GM12878 (cell line): ENCODE results near the gene PTCRA. TPM values are rescaled to one million over a fixed set of nuclear protein-coding genes. Genes with fewer than 3 reads are reported as not detected.
A peak's percentile ranks its signal among the peaks of the same experiment; 100 is the strongest.

Experiments used
- CHD2 ChIP-seq: IDR thresholded peaks from 2 replicates; pipeline ENCODE4 v1.6.1; 2011; ENCODE audit warnings: low read depth, low read length, improper control_type of control experiment, borderline replicate concordance
- ELK1 ChIP-seq: IDR thresholded peaks from 2 replicates; pipeline ENCODE4 v1.6.1; 2012; ENCODE audit warnings: low read depth, low read length, improper control_type of control experiment
- HCFC1 ChIP-seq: fragments of 150-350 bp; IDR thresholded peaks from 2 replicates; pipeline ENCODE4 v1.6.1; 2014; ENCODE audit warnings: low read length
- JUNB ChIP-seq: IDR thresholded peaks from 2 replicates; pipeline ENCODE4 v1.6.1; 2016; ENCODE audit warnings: antibody characterized with exemption, mild to moderate bottlenecking
- KLF5 ChIP-seq: fragments of 450-650 bp; IDR thresholded peaks from 2 replicates; pipeline ENCODE4 v1.6.1; 2014; ENCODE audit warnings: mild to moderate bottlenecking; ENCODE audit not compliant: partially characterized antibody
- MTA3 ChIP-seq: IDR thresholded peaks from 2 replicates; pipeline ENCODE4 v1.6.1; 2012; ENCODE audit warnings: low read length, inconsistent platforms, borderline replicate concordance
- NFIC ChIP-seq: IDR thresholded peaks from 2 replicates; pipeline ENCODE4 v1.6.1; 2012; ENCODE audit warnings: low read depth, mild to moderate bottlenecking, inconsistent platforms, low read length, moderate library complexity
- POLR2A ChIP-seq: IDR thresholded peaks from 2 replicates; pipeline ENCODE4 v1.6.1; 2011; ENCODE audit warnings: low read depth, mild to moderate bottlenecking, low read length
- POLR2AphosphoS5 ChIP-seq: IDR thresholded peaks from 2 replicates; pipeline ENCODE4 v1.6.1; 2011; ENCODE audit warnings: mild to moderate bottlenecking, low read length, inconsistent platforms
- SMAD5 ChIP-seq: IDR thresholded peaks from 2 replicates; pipeline ENCODE4 v1.6.1; 2016; ENCODE audit warnings: antibody characterized with exemption, low read depth
- USF1 ChIP-seq: IDR thresholded peaks from 2 replicates; pipeline ENCODE4 v1.6.1; 2011; ENCODE audit warnings: borderline replicate concordance, low read depth, mild to moderate bottlenecking, moderate library complexity, mixed read lengths, low read length; ENCODE audit not compliant: insufficient read depth; ENCODE audit errors: extremely low read length
- WRNIP1 ChIP-seq: IDR thresholded peaks from 2 replicates; pipeline ENCODE4 v1.6.1; 2011; ENCODE audit warnings: low read depth, low read length, improper control_type of control experiment, borderline replicate concordance
- YY1 ChIP-seq: IDR thresholded peaks from 2 replicates; pipeline ENCODE4 v1.6.1; 2011; ENCODE audit warnings: low read depth, mild to moderate bottlenecking, low read length
- ZBTB11 ChIP-seq: fragments of 450-650 bp; formaldehyde crosslinking; IDR thresholded peaks from 2 replicates; pipeline ENCODE4 v1.5.0; 2022; ENCODE audit warnings: mild to moderate bottlenecking, missing genetic modification characterization
- polyA plus RNA-seq, 11 experiments: library from polyadenylated mRNA; depleted of rRNA in 4 of 11; unstranded in 6 of 11; stranded (reverse) in 5 of 11; fragments of >200 nt; fragmentation: Nextera tagmentation in 4 of 11; fragmentation: Illumina TruSeq in 1 of 11; extraction: Ambion mirVana in 4 of 11; extraction: Trizol in 1 of 11; gene quantifications; 1 replicate in 1 of 11; 2 replicates in 10 of 11; pipeline versions ENCODE4 v1.2.1 to v1.2.3, GENCODE V29; 2011 to 2016; ENCODE audit warnings: inconsistent platforms in 2 of 11, missing spikeins in 2 of 11, low read depth in 1 of 11
- total RNA-seq, 4 experiments: library from RNA; depleted of rRNA in 3 of 4; stranded (reverse); fragments of >200 nt in 3 of 4; fragmentation: Illumina TruSeq in 1 of 4; extraction: Trizol in 1 of 4; gene quantifications; 2 replicates each; pipeline versions ENCODE4 v1.2.1 to v1.2.3, GENCODE V29; 2013 to 2021
- TF ChIP-seq, protein P1 (sequence below): IDR thresholded peaks from 2 replicates; pipeline ENCODE4 v1.6.1; 2012; ENCODE audit warnings: low read depth, low read length, improper control_type of control experiment
- TF ChIP-seq, protein P2 (sequence below): fragments of 450-650 bp; IDR thresholded peaks from 2 replicates; pipeline ENCODE4 v1.6.1; 2017; ENCODE audit warnings: low read depth, mild to moderate bottlenecking, moderate library complexity
- TF ChIP-seq, protein P3 (sequence below): fragments of 450-650 bp; IDR thresholded peaks from 2 replicates; pipeline ENCODE4 v1.6.1; 2017; ENCODE audit warnings: antibody characterized with exemption, mild to moderate bottlenecking, moderate library complexity

PTCRA gene
- total and polyA plus RNA-seq, 10 of the 15 experiments (the other 5 are each of a cell fraction or from before 2014, with no cell fraction given), result 0.10 to 1.1 (median 0.19) TPM; not detected in 4

- TF ChIP-seq ZBTB11 (CRISPR knock-in tag) (no peak), ELK1 (peak; percentile 89), MTA3 (0 out of 2 replicates have a peak, but pooled peaks have one; percentile 40), POLR2AphosphoS5 (peak; percentile 99), WRNIP1 (peak; percentile 21; the same call in 1 of the 2 replicates), CHD2 (peak; percentile 14; the same call in 1 of the 2 replicates), NFIC (peak; percentile 46; the same call in 1 of the 2 replicates), JUNB (peak; percentile 13; the same call in 1 of the 2 replicates), YY1 (peak; percentile 93), POLR2A (peak; percentile 92), HCFC1 (peak; percentile 48), SMAD5 (peak; percentile 78; the same call in 1 of the 2 replicates), USF1 (peak; percentile 47), KLF5 (no peak)
- TF ChIP-seq, protein P1, sequence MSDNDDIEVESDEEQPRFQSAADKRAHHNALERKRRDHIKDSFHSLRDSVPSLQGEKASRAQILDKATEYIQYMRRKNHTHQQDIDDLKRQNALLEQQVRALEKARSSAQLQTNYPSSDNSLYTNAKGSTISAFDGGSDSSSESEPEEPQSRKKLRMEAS, result peak; percentile 89
- TF ChIP-seq, protein P2, sequence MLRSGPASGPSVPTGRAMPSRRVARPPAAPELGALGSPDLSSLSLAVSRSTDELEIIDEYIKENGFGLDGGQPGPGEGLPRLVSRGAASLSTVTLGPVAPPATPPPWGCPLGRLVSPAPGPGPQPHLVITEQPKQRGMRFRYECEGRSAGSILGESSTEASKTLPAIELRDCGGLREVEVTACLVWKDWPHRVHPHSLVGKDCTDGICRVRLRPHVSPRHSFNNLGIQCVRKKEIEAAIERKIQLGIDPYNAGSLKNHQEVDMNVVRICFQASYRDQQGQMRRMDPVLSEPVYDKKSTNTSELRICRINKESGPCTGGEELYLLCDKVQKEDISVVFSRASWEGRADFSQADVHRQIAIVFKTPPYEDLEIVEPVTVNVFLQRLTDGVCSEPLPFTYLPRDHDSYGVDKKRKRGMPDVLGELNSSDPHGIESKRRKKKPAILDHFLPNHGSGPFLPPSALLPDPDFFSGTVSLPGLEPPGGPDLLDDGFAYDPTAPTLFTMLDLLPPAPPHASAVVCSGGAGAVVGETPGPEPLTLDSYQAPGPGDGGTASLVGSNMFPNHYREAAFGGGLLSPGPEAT, result peak; percentile 93
- TF ChIP-seq, protein P3, sequence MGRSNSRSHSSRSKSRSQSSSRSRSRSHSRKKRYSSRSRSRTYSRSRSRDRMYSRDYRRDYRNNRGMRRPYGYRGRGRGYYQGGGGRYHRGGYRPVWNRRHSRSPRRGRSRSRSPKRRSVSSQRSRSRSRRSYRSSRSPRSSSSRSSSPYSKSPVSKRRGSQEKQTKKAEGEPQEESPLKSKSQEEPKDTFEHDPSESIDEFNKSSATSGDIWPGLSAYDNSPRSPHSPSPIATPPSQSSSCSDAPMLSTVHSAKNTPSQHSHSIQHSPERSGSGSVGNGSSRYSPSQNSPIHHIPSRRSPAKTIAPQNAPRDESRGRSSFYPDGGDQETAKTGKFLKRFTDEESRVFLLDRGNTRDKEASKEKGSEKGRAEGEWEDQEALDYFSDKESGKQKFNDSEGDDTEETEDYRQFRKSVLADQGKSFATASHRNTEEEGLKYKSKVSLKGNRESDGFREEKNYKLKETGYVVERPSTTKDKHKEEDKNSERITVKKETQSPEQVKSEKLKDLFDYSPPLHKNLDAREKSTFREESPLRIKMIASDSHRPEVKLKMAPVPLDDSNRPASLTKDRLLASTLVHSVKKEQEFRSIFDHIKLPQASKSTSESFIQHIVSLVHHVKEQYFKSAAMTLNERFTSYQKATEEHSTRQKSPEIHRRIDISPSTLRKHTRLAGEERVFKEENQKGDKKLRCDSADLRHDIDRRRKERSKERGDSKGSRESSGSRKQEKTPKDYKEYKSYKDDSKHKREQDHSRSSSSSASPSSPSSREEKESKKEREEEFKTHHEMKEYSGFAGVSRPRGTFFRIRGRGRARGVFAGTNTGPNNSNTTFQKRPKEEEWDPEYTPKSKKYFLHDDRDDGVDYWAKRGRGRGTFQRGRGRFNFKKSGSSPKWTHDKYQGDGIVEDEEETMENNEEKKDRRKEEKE, result no peak
Observed at GRCh38 chr6:42879372-42880239, 36.2 kb upstream of the PTCRA start, which contains the start of gene RPL7L1 (continued).
